HEK293 (cell line): ENCODE data around the gene IP6K3.
A peak's percentile ranks its signal among the peaks of the same experiment; 100 is the strongest.

Experiments used
- CTCF ChIA-PET: fragments of 350-600 bp; formaldehyde crosslinking; extraction: SDS; loops from one replicate; lab custom pipeline; 2021; ENCODE audit warnings: antibody characterized with exemption; lab: Yijun Ruan, JAX
- POLR2A ChIA-PET: fragments of 300-600 bp; formaldehyde crosslinking; extraction: SDS; loops from one replicate; lab custom pipeline; 2020; ENCODE audit warnings: antibody characterized with exemption, inconsistent platforms; lab: Yijun Ruan, JAX
- H3K27ac ChIP-seq: fragments of 200-500 bp; sonication (Bioruptor generic); 2 replicates; pipeline ENCODE4 v1.5.1; 2014; ENCODE audit warnings: low read depth, low read length, control low read depth, inconsistent platforms; ENCODE audit errors: extremely low read depth
- H3K36me3 ChIP-seq, 2 experiments: fragments of 200-500 bp in 1 of 2; sonication (Bioruptor generic) in 1 of 2; 1 replicate in 1 of 2; 2 replicates in 1 of 2; pipeline ENCODE4 v1.5.1; 2014 to 2017; ENCODE audit warnings: inconsistent platforms in 2 of 2, low read length in 2 of 2; ENCODE audit not compliant: control insufficient read depth in 2 of 2, insufficient read depth in 1 of 2
- H3K4me1 ChIP-seq: fragments of 200-500 bp; sonication (Bioruptor generic); 2 replicates; pipeline ENCODE4 v1.5.1; 2014; ENCODE audit warnings: mild to moderate bottlenecking, low read length, inconsistent platforms; ENCODE audit not compliant: control insufficient read depth, insufficient read depth
- H3K4me3 ChIP-seq: 2 replicates; pipeline ENCODE4 v1.5.1; 2011; ENCODE audit warnings: low read depth, mild to moderate bottlenecking, control low read depth, low read length, moderate library complexity
- H3K9me3 ChIP-seq: fragments of 200-500 bp; sonication (Bioruptor generic); 2 replicates; pipeline ENCODE4 v1.5.1; 2014; ENCODE audit warnings: low read depth, low read length, inconsistent platforms; ENCODE audit not compliant: control insufficient read depth, insufficient read depth
- BCL6B ChIP-seq: fragments of 450-650 bp; formaldehyde crosslinking; IDR thresholded peaks from 2 replicates; pipeline ENCODE4 v1.5.1; 2017; ENCODE audit warnings: missing biosample characterization, missing genetic modification characterization
- HOXD13 ChIP-seq: sonication (generic); formaldehyde crosslinking; IDR thresholded peaks from 2 replicates; pipeline ENCODE4 v1.8.0; 2022; ENCODE audit warnings: missing genetic modification reagents, borderline replicate concordance
- OSR2 ChIP-seq: fragments of 450-650 bp; formaldehyde crosslinking; IDR thresholded peaks from 2 replicates; pipeline ENCODE4 v1.5.1; 2016; ENCODE audit warnings: missing biosample characterization, missing genetic modification characterization
- SP3 ChIP-seq: fragments of 450-650 bp; formaldehyde crosslinking; IDR thresholded peaks from 2 replicates; pipeline ENCODE4 v1.5.1; 2016; ENCODE audit warnings: missing biosample characterization, missing genetic modification characterization
- ZIC2 ChIP-seq: fragments of 450-650 bp; formaldehyde crosslinking; IDR thresholded peaks from 2 replicates; pipeline ENCODE4 v1.5.1; 2016; ENCODE audit warnings: missing biosample characterization, missing genetic modification characterization
- ZNF138 ChIP-seq: fragments of 450-650 bp; formaldehyde crosslinking; IDR thresholded peaks from 2 replicates; pipeline ENCODE4 v1.5.1; 2016; ENCODE audit warnings: missing biosample characterization, missing genetic modification characterization, borderline replicate concordance
- ZNF2 ChIP-seq: fragments of 450-650 bp; formaldehyde crosslinking; IDR thresholded peaks from 2 replicates; pipeline ENCODE4 v1.5.1; 2016; ENCODE audit warnings: missing biosample characterization, missing genetic modification characterization
- ZNF341 ChIP-seq: fragments of 450-650 bp; formaldehyde crosslinking; IDR thresholded peaks from 2 replicates; pipeline ENCODE4; 2016; ENCODE audit warnings: low read depth, missing biosample characterization, missing genetic modification characterization
- ZNF423 ChIP-seq: fragments of 450-650 bp; formaldehyde crosslinking; IDR thresholded peaks from 2 replicates; pipeline ENCODE4 v1.5.1; 2016; ENCODE audit warnings: missing biosample characterization, missing genetic modification characterization
- ZNF449 ChIP-seq: fragments of 450-650 bp; formaldehyde crosslinking; IDR thresholded peaks from 2 replicates; pipeline ENCODE4 v1.5.1; 2017; ENCODE audit warnings: missing biosample characterization, mild to moderate bottlenecking, missing genetic modification characterization, moderate library complexity
- ZNF549 ChIP-seq: fragments of 450-650 bp; IDR thresholded peaks from 2 replicates; pipeline ENCODE4 v1.5.1; 2018; ENCODE audit warnings: missing biosample characterization, missing genetic modification characterization, mild to moderate bottlenecking, inconsistent platforms, moderate library complexity
- ZNF555 ChIP-seq: fragments of 450-650 bp; formaldehyde crosslinking; conservative IDR thresholded peaks from 2 replicates; pipeline ENCODE4 v1.5.1; 2017; ENCODE audit warnings: missing biosample characterization, mild to moderate bottlenecking, missing genetic modification characterization, inconsistent platforms
- ZNF560 ChIP-seq: fragments of 450-650 bp; formaldehyde crosslinking; IDR thresholded peaks from 2 replicates; pipeline ENCODE4 v1.5.1; 2017; ENCODE audit warnings: missing biosample characterization, missing genetic modification characterization, borderline replicate concordance
- ZNF626 ChIP-seq: fragments of 450-650 bp; sonication (Bioruptor Pico); formaldehyde crosslinking; IDR thresholded peaks from 2 replicates; pipeline ENCODE4 v1.5.1; 2018; ENCODE audit warnings: missing biosample characterization, missing genetic modification characterization, inconsistent platforms
- ZNF658 ChIP-seq: fragments of 450-650 bp; formaldehyde crosslinking; IDR thresholded peaks from 2 replicates; pipeline ENCODE4; 2016; ENCODE audit warnings: missing biosample characterization, missing genetic modification characterization
- ZNF701 ChIP-seq: fragments of 450-650 bp; formaldehyde crosslinking; IDR thresholded peaks from 2 replicates; pipeline ENCODE4 v1.5.1; 2016; ENCODE audit warnings: missing biosample characterization, missing genetic modification characterization
- ZNF76 ChIP-seq: fragments of 450-650 bp; formaldehyde crosslinking; IDR thresholded peaks from 2 replicates; pipeline ENCODE4; 2016; ENCODE audit warnings: low read depth, missing biosample characterization, missing genetic modification characterization, borderline replicate concordance
- ZNF791 ChIP-seq: fragments of 450-650 bp; formaldehyde crosslinking; IDR thresholded peaks from 2 replicates; pipeline ENCODE4 v1.5.1; 2016; ENCODE audit warnings: missing biosample characterization, missing genetic modification characterization
- ZNF830 ChIP-seq: fragments of 450-650 bp; IDR thresholded peaks from 2 replicates; pipeline ENCODE4 v1.5.0; 2018; ENCODE audit warnings: missing biosample characterization, missing genetic modification characterization, low read depth, mild to moderate bottlenecking, moderate library complexity
- ZSCAN18 ChIP-seq: fragments of 450-650 bp; formaldehyde crosslinking; IDR thresholded peaks from 2 replicates; pipeline ENCODE4 v1.5.1; 2016; ENCODE audit warnings: missing biosample characterization, missing genetic modification characterization

Gene IP6K3

GRCh38 chr6:33740794-33741193 lies 5.9 kb downstream of the IP6K3 start (continued):
- TF ChIP-seq ZNF626 (tag by site-specific recombination) (no peak), ZNF76 (no peak), ZNF555 (tag by site-specific recombination) (no peak), ZNF658 (tag by site-specific recombination) (no peak)

GRCh38 chr6:33740204-33740608 lies 6.5 kb downstream of the IP6K3 start:
- Histone ChIP-seq H3K9me3 (no peaks in the 10 kb centered on the region), H3K36me3 (no peaks in the 10 kb centered on the region), H3K27ac (no peak overlapping the region), H3K4me1 (peaks cover 12% of the 10 kb centered on the region), H3K4me3 (no peak overlapping the region)
- TF ChIP-seq ZIC2 (peak; percentile 24; the same call in 1 of the 2 replicates), ZNF549 (no peak), HOXD13 (0 out of 2 replicates have a peak, but pooled peaks have one; percentile 30)
- CTCF ChIA-PET, result interaction anchor here (0.7 to 2.4 kb wide), 4 partner anchors 16 to 288 kb away, joined by 3 to 8 read pairs (median 4); no protein-coding TSS in a partner anchor
- POLR2A ChIA-PET, result interaction anchor here (0.6 kb wide), 1 partner anchor 107 kb away, joined by 3 read pairs; no protein-coding TSS in a partner anchor

- CTCF ChIA-PET, result interaction anchor here (0.6 to 1.1 kb wide), 4 partner anchors 16 to 1849 kb away, joined by 3 to 4 read pairs (median 3); no protein-coding TSS in a partner anchor
- no peak for TF ChIP-seq SP3 (tag by site-specific recombination)
- TF ChIP-seq ZNF449 (tag by site-specific recombination), result no peak
- no peak for TF ChIP-seq ZNF138
- no peak for TF ChIP-seq OSR2 (tag by site-specific recombination)
- TF ChIP-seq ZSCAN18 (tag by site-specific recombination), result no peak
- no peak for TF ChIP-seq ZNF2
- no peak for TF ChIP-seq ZNF423 (tag by site-specific recombination)
- TF ChIP-seq ZNF830, result no peak
- no peak for TF ChIP-seq ZNF341 (tag by site-specific recombination)
- no peak for TF ChIP-seq ZNF791
- no peak for TF ChIP-seq ZNF701
- no peak for TF ChIP-seq ZNF560
- TF ChIP-seq BCL6B (tag by site-specific recombination), result no peak
- Histone ChIP-seq H3K36me3 (no peaks in the 10 kb centered on the region), H3K4me1 (peaks cover 7% of the 10 kb centered on the region), H3K27ac (no peak overlapping the region), H3K4me3 (no peak overlapping the region), H3K9me3 (no peaks in the 10 kb centered on the region)
- POLR2A ChIA-PET, result interaction anchor here (0.6 kb wide), 1 partner anchor 108 kb away, joined by 3 read pairs; no protein-coding TSS in a partner anchor
Observed at GRCh38 chr6:33739571-33739970, 7.1 kb downstream of the IP6K3 start.
